ENCODE results near the gene FAM222B. TPM values are rescaled to one million over a fixed set of nuclear protein-coding genes. Genes with fewer than 3 reads are reported as not detected.
A peak's percentile ranks its signal among the peaks of the same experiment; 100 is the strongest.

FAM222B gene
- total and polyA plus RNA-seq, 8 donors, result 16.5 to 25.4 (median 19.6) TPM

DNA sequence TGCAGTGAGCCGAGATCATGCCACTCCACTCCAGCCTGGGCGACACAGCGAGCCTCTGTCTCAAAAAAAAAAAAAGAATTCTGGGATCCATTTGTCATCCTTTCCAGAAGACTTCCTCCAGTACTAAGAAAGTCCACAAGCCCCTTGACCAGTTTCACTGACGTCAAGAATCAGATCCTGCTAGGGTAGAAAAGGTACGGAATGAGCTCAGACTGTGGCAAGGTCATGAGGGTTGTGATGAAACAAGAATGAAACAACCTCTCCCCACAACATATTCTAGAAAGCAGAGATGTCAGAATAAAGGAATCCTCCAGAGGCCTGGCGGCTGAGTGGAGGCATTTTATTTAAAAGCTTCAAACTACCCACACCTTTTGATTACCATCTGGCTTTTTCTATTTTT, 68.9 kb downstream of the FAM222B start:
- Histone ChIP-seq H3K36me3 (no peaks in the 10 kb centered on the region), H3K27me3 (no peaks in the 10 kb centered on the region), H3K4me1 (peaks cover 0 to 4% of the 10 kb centered on the region in 2 donors), H3K27ac (no peak overlapping the region), H3K9me3 (no peaks in the 10 kb centered on the region), H3K4me3 (no peak overlapping the region)
- TF ChIP-seq, protein P1, sequence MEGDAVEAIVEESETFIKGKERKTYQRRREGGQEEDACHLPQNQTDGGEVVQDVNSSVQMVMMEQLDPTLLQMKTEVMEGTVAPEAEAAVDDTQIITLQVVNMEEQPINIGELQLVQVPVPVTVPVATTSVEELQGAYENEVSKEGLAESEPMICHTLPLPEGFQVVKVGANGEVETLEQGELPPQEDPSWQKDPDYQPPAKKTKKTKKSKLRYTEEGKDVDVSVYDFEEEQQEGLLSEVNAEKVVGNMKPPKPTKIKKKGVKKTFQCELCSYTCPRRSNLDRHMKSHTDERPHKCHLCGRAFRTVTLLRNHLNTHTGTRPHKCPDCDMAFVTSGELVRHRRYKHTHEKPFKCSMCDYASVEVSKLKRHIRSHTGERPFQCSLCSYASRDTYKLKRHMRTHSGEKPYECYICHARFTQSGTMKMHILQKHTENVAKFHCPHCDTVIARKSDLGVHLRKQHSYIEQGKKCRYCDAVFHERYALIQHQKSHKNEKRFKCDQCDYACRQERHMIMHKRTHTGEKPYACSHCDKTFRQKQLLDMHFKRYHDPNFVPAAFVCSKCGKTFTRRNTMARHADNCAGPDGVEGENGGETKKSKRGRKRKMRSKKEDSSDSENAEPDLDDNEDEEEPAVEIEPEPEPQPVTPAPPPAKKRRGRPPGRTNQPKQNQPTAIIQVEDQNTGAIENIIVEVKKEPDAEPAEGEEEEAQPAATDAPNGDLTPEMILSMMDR (IDR thresholded peaks at IDR 0.05), result no peak
- no peak for DNase-seq
- no peak for ATAC-seq
- intact Hi-C loops (cut with DNase I), result no loop called here

DNA sequence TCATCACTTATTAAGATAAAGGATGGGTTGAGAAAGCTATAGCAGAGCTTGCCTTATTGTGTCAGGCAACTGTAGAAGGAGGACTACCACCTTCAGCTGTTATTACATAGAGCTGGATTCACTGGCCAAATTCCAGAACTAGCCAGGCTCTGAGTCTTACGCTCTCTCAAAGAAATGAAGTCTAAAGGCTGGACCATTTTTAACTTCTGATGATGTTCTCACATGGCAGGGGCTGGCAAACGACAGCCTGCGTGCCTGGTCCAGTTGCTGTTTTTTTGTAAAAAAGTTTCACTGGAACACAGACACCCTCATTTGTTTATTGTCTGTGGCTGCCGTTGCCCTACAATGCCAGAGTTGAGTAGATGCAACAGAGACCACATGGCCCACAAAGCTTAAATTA, 77.6 kb downstream of the FAM222B start:
- ATAC-seq, result no peak

DNA sequence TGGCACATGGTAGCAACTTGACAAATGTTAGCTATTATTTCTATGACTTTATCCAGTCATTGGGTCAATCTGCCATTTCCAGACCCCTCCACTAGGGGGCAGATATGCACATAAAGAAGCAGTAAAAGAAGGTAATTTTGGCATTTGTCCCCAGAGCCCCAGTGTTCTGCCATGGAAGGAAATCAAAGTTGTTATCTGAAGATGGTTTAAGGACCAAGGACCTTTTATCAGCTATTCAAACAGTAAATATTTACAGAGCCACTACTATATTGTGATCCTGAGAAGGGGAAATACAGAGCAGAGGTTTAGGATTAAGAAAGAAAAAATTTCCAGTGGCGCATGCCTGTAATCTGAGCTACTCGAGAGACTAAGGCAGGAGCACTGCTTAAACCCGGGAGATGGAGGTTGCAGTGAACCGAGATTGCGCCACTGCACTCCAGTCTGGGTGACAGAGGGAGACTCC, 78.8 kb downstream of the FAM222B start:
- peak; percentile 79 for ATAC-seq
- Histone ChIP-seq H3K9me3 (no peaks in the 10 kb centered on the region), H3K36me3 (peaks cover 0 to 39% of the 10 kb centered on the region in 2 donors), H3K4me1 (peaks cover 5 to 31% of the 10 kb centered on the region in 2 donors), H3K4me3 (no peak overlapping the region), H3K27ac (no peak overlapping the region), H3K27me3 (no peaks in the 10 kb centered on the region)
- intact Hi-C loops (cut with DNase I), result loop anchor here in 1 of 2 donors (5.0 kb wide), 1 partner anchor 138 kb away; the partner anchor contains the start of gene DHRS13
- peak in 2 of 4 donors; percentile 63 to 80 for DNase-seq
- TF ChIP-seq, protein P1 (IDR thresholded peaks at IDR 0.05), result peak; percentile 91

More for the DNA sequence above, 77.6 kb downstream of the FAM222B start:
- H3K27ac ChIP-seq, result no peak overlapping the region
- peaks cover 0 to 27% of the 10 kb centered on the region in 2 donors for H3K36me3 ChIP-seq
- H3K27me3 ChIP-seq, result no peaks in the 10 kb centered on the region
- no peaks in the 10 kb centered on the region for H3K9me3 ChIP-seq
- H3K4me1 ChIP-seq, result peaks cover 5 to 29% of the 10 kb centered on the region in 2 donors
- H3K4me3 ChIP-seq, result no peak overlapping the region
- no peak for DNase-seq
- intact Hi-C loops (cut with DNase I), result no loop called here
- TF ChIP-seq, protein P1 (IDR thresholded peaks at IDR 0.05), result no peak

DNA sequence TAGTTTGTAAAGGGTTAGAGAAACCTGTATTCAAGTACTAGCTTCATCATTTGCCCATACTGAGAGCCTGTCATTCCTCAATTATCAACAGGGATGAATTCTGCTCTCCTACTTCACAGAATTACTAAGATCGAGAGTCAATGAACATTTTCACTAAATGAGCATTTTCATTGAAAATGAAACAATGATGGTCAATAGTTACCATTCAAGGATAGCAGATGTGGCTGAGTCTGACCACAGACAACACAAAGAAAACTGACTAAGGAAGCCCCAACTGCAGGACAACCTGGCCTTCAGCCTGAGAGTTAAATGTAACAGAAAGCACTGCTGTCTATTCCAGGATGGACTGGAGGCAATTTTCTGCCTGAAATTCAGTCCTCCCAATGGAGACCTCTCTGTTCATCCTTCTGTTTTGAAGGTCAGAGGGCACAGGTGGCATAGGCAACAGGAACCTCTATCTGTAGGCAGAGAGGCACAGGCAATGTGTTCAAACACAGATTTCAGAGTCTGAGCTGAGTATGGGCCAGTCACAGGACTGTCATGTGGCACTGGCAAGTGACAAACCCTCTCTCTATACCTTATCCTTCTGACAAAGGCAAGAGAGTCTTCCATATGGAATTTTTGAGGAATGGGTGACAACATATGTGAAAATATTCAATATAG, 79.3 kb downstream of the FAM222B start:
- Histone ChIP-seq H3K4me3 (no peak overlapping the region), H3K27me3 (no peaks in the 10 kb centered on the region), H3K9me3 (no peaks in the 10 kb centered on the region), H3K4me1 (peaks cover 5 to 31% of the 10 kb centered on the region in 2 donors), H3K27ac (peak overlapping the region in 1 of 2 donors; percentile 15), H3K36me3 (peaks cover 0 to 45% of the 10 kb centered on the region in 2 donors)
- DNase-seq (no peak), ATAC-seq (peak; percentile 8)
- TF ChIP-seq, protein P1 (IDR thresholded peaks at IDR 0.05), result no peak
- intact Hi-C loops (cut with DNase I), result loop anchor here in 1 of 2 donors (5.0 kb wide), 1 partner anchor 139 kb away; the partner anchor contains the start of gene DHRS13
